ENCODE results near the gene PACSIN2.
"Not testable (repeated sequence)": the region's sequence is repeated elsewhere in the genome, so short reads cannot be mapped to it uniquely, and the experiment has no call there.

The PACSIN2 gene

DNA sequence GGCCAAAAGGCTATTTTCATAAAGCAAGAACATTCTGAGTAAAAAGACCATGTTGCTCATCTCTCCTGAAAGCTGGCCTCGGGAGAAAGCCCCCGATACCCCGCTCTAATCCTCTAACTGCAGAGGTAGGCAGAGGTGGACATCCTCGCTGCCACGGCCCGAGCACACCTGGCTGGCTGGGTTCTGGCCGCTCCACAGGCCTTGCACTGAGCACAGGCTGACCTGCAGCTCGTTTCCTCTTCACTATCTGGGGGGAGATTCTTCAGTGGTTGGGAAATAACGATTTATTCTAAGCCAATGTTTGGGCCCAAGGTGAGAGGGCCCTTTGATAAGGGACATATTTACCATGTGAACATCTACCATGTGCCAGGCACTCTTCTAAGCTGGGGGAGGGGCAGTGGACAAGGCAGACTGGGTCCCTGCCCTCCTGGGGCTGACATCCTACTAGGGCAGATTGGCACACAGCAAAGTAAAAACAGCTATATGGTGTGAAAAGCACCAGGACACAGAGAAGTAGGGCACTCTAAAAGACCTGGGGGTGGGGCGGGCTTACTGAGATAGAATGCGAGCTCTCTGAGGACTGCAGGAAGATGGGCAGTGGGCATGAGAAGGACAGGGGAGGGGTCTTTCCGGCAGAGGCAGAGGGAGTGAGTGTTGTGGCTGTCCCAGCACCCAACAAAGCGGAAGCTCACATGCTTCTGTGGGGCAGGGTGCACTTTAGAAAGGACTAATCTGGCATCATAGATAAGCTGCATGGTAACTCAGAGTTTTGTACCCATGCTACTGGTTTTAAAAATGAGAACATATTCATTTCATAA lies 92.4 kb downstream of the PACSIN2 start:
- no peak for DNase-seq

GRCh38 chr22:42920101-42920820 lies 94.7 kb downstream of the PACSIN2 start:
- no peak for DNase-seq

DNA sequence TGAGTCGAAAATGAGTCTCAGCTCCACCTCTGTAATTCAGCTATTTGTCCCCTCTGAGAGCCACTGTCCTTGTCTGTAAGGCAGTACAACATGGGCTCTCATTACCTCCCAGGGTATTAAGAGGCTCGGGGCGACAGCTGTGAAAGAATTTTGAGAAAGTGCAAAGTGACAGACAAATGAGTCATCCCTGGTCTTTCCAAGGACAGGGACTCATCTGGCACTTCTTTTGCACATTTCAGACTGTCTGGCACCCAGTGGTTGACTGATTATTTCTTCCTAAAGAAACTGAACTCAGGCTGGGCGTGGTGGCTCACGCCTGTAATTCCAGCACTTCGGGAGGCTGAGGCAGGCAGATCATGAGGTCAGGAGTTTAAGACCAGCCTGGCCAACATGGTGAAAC lies 95.8 kb downstream of the PACSIN2 start:
- peak; percentile 19 for DNase-seq

- DNase-seq: no peak
Observed at GRCh38 chr22:42918500-42918899, 96.4 kb downstream of the PACSIN2 start.

DNA sequence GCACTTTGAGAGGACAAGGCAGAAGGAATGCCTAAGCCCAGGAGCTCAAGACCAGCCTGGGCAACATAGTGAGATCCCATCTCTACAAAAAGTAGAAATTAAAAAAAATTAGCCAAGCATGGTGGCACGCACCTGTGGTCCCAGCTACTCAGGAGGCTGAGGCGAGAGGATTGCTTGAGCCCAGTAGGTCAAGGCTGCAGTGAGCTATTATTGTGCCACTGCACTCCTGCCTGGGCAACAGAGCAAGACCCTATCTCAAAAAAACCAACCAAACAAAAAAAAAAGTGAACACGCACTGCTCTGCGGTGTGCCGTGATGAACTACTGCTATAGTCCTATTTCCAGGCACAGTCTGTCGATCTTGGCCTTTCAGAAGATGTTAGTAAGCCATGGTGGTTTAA lies 97.6 kb downstream of the PACSIN2 start:
- not testable (repeated sequence) for DNase-seq

GRCh38 chr22:42915980-42916765 lies 98.8 kb downstream of the PACSIN2 start:
- no peak for DNase-seq

DNA sequence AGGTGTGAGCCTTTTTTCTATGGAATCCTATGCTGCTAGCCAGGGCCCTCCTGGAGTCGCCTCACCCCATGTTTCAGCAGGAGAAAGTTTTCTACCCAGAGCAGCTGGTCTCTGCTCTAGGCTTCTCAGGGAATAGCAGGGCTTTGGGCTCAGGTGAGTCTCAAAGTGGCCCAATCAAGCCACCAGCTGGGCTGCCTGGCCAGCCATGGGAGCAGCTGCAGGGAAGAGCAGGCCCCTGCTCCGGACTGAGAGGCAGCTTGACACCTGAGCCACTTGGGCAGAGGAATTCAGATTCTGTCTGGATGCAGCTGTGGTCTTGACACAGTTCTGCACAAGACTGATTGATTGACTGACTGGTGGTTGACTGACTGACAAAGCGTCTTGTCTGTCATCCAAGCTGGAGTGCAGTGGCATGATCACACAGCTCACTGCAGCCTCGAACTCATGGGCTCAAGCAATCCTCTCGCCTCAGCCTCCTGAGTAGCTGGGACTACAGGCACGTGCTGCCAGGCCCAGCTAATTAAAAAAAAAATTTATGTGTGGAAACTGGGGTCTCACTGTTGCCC lies 100.4 kb downstream of the PACSIN2 start:
- no peak for DNase-seq

GRCh38 chr22:42913874-42914510 lies 101.0 kb downstream of the PACSIN2 start:
- DNase-seq: no peak

DNA sequence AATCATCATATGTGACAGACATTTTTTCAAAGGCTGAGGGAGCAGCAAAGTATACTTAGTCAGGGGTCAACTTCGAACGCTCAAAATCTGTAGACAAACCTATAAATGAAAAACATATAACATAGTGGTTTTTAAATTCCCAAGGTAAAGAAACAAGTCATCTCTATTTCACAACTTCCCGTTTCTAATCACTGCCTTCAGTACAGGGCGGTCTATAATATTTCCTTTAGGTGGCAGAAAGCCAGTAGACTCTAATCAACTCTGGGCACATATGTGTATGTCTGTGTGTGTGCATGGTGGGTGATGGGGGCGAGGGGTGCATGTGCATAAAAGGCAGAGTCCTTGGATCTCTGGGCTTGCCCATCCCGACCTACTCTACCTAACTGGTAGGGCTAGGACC lies 102.9 kb downstream of the PACSIN2 start:
- DNase-seq: no peak

- DNase-seq: no peak
Observed at GRCh38 chr22:42910221-42910942, 104.6 kb downstream of the PACSIN2 start.

DNA sequence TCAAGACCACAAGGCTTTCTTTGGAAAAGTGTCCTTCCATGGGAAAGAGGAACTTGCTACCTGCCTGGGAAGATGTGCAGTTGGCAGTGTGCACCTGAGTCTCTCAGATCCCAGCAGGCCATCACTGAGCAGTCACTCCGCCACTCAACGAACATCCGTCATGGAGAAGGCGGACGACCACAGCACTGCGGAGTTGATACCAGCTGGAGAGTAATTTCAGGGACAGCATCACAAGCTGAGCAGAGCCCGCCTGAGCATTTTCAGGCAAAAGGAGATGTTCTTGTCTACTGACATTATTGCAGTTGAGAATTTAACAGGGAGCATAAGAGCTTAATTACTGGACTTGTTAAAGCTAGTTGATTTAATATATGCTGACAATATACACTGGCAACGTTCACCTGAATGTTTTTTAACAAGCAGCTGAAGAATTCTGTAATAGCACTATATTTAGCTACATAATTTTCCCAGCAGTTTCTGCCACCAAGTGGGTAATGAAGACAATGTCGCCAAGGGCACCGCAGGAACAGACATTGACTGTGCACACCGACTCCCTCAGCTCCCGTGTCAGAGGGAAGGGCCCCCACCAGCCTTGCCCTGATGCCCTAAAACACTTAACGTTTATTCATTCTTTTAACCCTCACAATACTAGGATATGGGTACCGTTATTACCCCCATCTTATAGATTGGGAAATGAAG lies 105.4 kb downstream of the PACSIN2 start:
- no peak for DNase-seq

DNA sequence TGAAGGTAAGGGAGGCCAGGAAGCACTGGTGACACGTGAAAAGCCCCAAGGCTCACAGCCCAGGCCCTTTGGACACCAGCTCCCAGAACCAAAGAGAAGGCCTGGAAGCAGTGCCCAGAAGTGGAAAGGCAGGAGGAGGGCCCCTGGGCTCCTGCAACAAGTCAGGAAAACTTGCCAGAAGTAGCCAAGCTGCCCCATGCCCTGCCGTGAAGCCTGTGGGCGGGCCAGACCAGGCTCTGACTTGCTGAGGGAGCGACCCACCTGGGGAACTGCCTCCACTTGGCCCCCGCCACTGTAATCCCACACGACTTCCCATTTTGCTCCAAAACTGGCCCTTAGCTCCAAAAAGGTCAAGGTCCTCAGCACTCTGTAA lies 106.6 kb downstream of the PACSIN2 start:
- no peak for DNase-seq

- no peak for DNase-seq
Observed at GRCh38 chr22:42907404-42908373, 107.3 kb downstream of the PACSIN2 start.

GRCh38 chr22:42906605-42907348 lies 108.2 kb downstream of the PACSIN2 start:
- no peak for DNase-seq

- no peak for DNase-seq
Observed at GRCh38 chr22:42905702-42906183, 109.2 kb downstream of the PACSIN2 start.

- no peak for DNase-seq
Observed at GRCh38 chr22:42905217-42905616, 109.7 kb downstream of the PACSIN2 start.

- no peak for DNase-seq
Observed at GRCh38 chr22:42904050-42904449, 110.9 kb downstream of the PACSIN2 start.

- DNase-seq: no peak
Observed at GRCh38 chr22:42902875-42903510, 112.0 kb downstream of the PACSIN2 start.

All from activated CD4-positive, alpha-beta T cell treated with anti-CD3 and anti-CD28 coated beads, Interleukin-2, amount 50 U/mL, for 16 hours (primary cell).